NCI-H1048 (cell line): Measurements from ENCODE around the gene CTNNB1.

ENCODE experiments used
- DNase-seq: peaks from one replicate; lab custom pipeline; 2025; lab: John Stamatoyannopoulos, UW

Gene CTNNB1

GRCh38 chr3:41192885-41193284 is 6.4 kb upstream of the CTNNB1 start:
- no peak for DNase-seq

DNA sequence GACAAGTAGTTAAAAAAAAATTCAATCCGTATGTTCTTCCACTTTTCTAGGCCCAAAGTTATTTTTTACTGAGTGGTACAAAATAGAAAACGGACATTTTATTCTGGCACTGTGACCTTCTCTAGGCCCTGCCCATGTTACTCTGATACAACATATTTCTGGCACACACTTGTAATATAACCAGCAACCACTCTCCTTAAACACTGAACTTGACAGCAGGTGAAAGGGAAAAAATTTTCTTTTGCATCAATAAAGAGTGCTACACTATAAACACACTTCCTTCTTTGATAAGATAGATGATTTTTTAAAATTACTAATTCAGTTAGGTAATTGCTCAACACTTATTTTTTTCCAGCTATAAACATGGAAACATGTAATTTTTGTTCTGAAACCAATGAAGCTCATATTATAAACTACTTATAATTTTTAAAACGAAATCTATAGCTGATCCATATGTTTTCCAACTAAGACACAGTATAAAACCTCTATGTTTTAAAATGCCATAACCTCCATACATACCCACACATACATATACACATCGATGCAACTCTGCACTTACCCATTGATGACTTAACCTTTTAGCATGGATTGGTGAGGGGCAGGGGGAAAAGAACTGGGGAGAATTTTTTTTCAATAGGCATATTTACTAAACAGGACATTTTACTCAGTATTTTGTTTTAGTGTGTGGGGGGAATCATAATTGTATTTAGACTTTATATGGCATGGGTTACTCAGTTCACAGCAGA is 5.3 kb upstream of the CTNNB1 start:
- no peak for DNase-seq

GRCh38 chr3:41194701-41195100 is 4.6 kb upstream of the CTNNB1 start:
- no peak for DNase-seq

DNA sequence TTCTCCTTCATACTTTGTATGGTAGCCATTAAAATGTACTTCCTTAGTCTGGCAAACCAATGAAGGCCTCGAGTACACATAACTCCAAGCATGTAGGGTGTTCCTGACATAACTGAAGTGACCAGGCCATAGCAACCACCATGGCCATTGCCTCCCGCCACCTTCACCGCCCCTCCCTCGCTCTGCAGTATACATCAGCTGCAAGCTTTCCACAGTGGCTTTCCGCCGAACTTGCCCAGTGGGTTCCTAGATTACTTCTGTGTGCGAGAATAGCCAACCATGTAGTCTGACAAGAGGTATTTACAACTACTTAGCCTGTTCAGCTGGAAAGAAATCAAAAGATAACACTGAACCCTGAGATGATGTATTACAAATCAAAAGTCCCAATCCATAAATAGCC is 3.4 kb upstream of the CTNNB1 start:
- DNase-seq, result no peak

- no peak for DNase-seq
These were observed 2.5 kb upstream of the CTNNB1 start for GRCh38 chr3:41196499-41197410.

DNA sequence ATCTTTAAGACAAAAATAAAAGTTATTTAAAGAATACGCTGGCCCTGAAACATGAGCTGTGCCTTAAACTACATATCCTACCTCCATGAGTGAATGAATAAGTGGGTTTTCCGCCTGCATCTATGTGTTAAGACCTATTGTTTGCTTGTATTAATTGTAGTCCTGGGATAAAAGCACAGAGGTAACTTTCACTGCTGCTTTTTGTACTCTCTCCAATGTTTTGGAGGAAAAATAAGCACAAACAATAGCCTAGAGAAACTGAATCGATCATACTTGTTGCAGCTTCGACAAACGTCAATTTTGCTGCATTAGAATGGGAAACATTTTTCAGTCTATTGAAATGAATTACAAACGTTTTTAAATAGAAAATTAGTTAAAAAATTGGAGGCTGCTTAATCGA is 1.3 kb upstream of the CTNNB1 start:
- DNase-seq, result no peak

GRCh38 chr3:41198526-41198925 is 779 bp upstream of the CTNNB1 start:
- DNase-seq, result no peak

DNA sequence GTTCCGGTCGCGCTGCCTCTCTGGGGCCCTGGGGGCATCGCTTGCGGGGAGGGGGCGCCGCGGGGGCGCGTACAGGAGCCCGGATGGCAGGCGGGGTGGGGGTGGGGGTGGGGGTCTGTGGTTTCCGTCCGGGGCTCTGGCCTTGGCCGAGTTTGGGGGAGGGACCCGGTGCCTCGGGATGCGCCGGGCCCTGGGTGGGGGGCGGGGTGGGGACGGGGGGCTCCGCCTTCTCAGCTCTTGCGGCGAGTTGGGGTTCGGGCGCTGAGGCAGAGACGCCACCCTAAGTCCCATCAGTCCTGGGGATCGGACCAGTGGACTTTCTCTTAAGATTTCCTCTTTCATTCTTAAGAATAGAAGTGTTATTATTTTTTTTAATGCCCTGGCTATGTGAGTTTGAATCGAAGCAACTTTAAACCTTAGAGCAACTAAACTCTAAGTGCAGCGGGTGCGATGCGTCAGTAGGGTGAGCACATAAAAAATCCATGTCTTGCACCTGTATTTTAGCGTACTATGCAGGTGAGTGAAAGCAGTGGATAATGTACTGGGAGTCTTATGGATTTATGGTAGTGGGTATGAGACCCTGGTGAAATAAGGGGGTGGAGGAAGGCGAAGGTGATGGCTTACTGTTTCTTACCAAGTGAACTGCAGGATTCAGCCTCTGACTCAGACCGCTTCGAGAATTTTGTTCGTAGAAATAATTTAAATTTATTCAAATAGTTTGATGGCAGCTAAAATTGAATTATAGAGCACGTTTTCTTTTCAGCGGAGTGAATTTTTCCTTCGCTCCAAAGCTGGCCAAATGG is 762 bp downstream of the CTNNB1 start:
- no peak for DNase-seq

DNA sequence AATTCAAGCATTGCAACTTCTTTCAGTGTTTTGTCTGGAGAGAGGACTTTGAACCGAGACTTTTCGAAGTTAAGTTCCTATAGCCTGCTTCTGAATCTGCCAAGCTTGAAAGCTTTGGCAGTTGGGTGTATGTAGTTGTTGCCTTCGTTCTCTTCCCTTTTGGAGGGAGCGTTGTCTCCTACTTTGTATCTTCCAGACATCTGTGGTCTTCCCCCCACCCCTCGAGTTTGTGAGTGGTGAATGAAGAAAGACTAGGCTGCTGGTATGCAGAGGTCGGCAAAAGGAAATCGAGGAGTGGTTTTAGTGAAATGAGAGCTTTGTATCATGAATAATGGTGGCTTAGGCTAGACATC is 1.3 kb downstream of the CTNNB1 start:
- no peak for DNase-seq

DNA sequence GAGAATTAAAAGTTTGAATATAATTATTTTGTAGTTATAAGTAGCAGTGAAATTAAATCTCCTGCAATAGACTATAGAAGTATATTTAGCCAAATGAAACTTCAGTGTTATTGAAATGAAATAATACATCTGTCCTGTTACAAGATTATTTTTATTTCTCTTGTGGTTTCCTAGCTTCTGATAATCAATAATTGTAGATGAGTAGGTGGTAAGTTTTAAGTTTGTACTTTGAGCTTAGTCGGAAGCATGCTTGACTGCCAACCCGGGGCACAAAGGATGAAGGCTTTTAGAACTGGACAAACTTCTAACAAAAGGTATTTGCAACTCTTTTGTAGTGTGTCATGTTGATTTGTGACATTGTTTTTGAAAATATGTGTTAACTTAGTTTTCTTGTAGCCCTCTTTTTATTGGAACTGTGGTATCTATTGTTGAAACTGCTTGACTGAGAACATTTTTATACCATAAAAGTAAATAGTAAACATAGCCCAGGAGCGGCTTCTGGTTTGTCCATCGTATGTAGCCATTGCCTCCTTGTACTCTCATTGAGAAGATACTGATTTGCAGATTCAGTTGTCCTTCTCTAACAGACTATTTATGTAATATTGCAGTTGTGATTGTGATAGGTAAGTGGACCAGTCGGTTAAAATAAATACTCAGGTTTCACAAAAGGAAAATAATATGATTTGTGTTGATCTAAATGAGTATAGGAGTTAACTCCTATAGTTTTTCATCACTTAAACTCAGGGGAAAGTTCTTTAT is 2.9 kb downstream of the CTNNB1 start:
- DNase-seq, result no peak

DNA sequence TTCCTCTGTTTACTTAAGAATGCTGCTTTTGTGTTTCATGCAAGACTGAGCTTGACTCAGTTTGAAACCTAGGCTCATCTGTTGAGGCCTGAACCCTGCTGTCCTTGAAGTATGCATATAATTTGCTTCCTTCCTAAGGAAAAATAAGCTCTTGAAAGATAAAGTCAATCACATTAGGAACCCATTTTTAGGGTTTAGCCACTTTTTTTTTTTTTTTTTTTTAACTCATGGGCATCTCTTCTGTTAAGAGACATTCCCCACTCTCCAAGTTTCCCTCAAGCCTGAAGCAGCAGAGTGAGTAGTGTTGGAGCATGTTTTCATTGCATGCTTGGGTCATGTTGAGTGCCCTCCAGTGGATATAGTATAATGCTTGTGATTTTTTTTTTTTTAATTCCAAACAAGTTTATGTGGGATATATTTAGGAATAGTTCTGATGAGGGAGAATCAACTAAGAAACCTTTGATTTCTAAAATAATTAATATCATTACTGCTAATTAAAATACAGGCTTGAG is 3.6 kb downstream of the CTNNB1 start:
- no peak for DNase-seq

GRCh38 chr3:41204369-41204768 is 5.1 kb downstream of the CTNNB1 start:
- no peak for DNase-seq

DNA sequence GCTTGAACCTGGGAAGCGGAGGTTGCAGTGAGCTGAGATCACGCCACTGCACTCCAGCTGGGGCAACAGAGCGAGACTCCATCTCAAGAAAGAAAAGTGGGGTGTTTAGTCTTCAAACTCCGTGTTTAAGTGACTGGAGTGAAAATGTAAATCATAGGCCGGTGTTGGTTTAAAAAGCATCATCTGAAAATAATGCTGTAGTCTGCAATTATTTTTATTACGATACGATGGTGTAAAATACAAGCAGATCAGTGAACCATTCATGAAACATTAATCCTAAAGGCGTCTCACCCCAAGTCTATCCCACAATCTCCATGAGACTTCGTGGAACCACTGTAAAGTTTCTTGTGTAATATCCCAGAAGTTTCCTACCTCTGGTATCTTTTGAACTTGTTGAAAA is 6.3 kb downstream of the CTNNB1 start:
- no peak for DNase-seq

DNA sequence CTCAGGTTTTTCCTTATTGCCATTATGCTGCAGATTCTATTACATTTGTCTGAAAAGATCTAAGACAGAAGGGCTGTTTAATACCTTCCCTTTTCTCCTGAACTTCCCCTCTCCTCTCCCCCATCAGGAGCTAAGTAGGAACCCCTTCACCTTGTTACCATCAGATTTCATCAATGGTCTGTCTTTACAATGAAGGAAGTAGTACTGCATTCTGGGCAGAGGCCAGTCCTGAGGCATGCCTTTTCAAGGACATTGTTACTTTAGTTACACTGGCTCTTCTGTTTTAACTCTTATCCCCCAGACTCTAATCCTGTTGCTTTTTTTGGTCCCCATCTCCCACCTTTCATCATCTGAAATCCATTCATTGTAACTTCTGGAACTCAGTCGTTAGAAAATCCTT is 8.1 kb downstream of the CTNNB1 start:
- DNase-seq, result no peak

- DNase-seq, result no peak
These were observed 9.4 kb downstream of the CTNNB1 start for GRCh38 chr3:41208507-41209220.

GRCh38 chr3:41209646-41210045 is 10.3 kb downstream of the CTNNB1 start:
- DNase-seq, result no peak

GRCh38 chr3:41210966-41211365 is 11.7 kb downstream of the CTNNB1 start:
- no peak for DNase-seq

DNA sequence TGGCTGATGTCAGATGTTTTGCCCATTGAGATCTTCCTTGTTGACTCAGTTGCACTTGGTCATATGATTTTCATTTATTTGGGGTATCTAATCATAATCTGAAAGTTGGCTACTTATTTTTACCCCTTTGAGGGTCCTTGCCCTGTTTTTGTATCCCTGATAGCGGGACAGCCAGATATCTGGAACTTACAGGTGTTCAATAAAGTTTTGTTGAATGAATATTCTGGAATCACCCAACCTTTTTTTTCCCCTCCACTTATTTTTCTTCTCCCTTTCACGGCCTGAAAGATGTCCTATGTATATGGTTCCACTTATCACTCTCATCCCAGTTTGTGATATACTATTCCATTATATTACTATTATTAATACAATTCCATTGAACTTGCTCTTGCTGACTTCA is 12.8 kb downstream of the CTNNB1 start:
- no peak for DNase-seq

DNA sequence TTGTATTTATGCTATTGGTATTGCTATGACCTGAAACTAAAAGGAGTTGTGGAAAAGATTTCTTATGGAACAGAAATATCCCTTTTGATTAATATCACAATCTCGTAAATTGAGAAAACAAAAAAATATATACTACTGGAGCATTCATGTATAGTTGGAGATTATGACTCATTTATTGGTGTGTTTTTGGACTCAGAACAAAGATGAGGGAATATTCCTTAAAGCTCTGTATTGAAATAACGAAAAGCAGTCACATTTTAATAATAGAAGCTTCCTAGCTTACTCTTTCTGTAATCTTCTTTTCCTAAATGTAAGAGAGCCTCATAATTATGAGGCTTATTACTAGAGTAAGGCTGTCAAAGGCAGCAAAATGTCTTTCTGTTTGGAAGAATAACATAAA is 14.3 kb downstream of the CTNNB1 start:
- no peak for DNase-seq

GRCh38 chr3:41216422-41216821 is 17.1 kb downstream of the CTNNB1 start:
- DNase-seq, result no peak

GRCh38 chr3:41216993-41217392 is 17.7 kb downstream of the CTNNB1 start:
- no peak for DNase-seq
